Measurements from ENCODE around the gene SSR4. TPM values are rescaled to one million over a fixed set of nuclear protein-coding genes. Genes with fewer than 3 reads are reported as not detected.

The SSR4 gene
- total RNA-seq, 2 experiments from 2014 or later, result 171 to 173 TPM

DNA sequence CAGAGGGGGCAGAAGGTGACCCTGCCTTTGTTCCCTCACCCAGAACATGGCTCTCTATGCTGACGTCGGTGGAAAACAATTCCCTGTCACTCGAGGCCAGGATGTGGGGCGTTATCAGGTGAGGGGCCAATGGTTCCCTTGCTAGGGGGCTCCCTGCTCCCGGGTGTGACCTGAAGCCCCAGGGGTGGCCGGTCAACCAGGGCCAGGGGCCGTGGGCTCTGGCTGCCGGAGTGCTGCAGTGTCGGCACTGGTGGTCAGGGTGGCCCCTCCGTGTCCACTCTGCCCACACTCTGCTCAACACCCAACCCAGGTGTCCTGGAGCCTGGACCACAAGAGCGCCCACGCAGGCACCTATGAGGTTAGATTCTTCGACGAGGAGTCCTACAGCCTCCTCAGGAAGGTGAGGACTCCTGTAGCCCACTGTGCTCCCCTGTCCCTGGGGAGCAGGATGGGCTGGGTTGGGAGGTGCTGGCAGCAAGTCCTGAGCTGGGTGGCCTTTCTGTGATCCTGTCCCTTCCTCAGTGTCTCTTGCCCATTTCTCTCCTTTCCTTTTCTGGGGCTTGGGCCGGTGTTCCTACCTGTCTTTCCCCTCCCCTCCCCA lies 3.0 kb downstream of the SSR4 start:
- Histone ChIP-seq H3K36me3 (ENCODE audit: insufficient read depth, low read length) (peaks cover 24% of the 10 kb centered on the region), H3K27ac (ENCODE audit: low read depth in 1 of 2, low read length in 2 of 2) (no peak overlapping the region), H3K4me3 (ENCODE audit: low read length) (no peak overlapping the region), H3K9me3 (ENCODE audit: control insufficient read depth in 1 of 2, insufficient read depth in 1 of 2, low read length in 2 of 2) (no peaks in the 10 kb centered on the region), H3K27me3 (ENCODE audit: control insufficient read depth in 1 of 2, insufficient read depth in 2 of 2, low read length in 2 of 2) (no peaks in the 10 kb centered on the region), H3K4me1 (ENCODE audit: insufficient read depth, low read length) (peaks cover 34% of the 10 kb centered on the region)
- POLR2A ChIA-PET, result no interaction called here
- Mint-ChIP-seq H3K4me3 (no peak overlapping the region), H3K9me3 (no peaks in the 10 kb centered on the region), H3K27ac (no peak overlapping the region), H3K27me3 (no peaks in the 10 kb centered on the region), H3K36me3 (ENCODE audit: low read depth) (peaks cover 23% of the 10 kb centered on the region), H3K4me1 (ENCODE audit: low read depth) (peaks cover 14% of the 10 kb centered on the region)
- ATAC-seq (ENCODE audit: poor library complexity) (no peak), DNase-seq (no peak)
- CTCF ChIA-PET, result no interaction called here
- intact Hi-C loops (cut with DNase I, micrococcal nuclease), result no loop called here
- TF ChIP-seq, protein P1, sequence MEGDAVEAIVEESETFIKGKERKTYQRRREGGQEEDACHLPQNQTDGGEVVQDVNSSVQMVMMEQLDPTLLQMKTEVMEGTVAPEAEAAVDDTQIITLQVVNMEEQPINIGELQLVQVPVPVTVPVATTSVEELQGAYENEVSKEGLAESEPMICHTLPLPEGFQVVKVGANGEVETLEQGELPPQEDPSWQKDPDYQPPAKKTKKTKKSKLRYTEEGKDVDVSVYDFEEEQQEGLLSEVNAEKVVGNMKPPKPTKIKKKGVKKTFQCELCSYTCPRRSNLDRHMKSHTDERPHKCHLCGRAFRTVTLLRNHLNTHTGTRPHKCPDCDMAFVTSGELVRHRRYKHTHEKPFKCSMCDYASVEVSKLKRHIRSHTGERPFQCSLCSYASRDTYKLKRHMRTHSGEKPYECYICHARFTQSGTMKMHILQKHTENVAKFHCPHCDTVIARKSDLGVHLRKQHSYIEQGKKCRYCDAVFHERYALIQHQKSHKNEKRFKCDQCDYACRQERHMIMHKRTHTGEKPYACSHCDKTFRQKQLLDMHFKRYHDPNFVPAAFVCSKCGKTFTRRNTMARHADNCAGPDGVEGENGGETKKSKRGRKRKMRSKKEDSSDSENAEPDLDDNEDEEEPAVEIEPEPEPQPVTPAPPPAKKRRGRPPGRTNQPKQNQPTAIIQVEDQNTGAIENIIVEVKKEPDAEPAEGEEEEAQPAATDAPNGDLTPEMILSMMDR (IDR thresholded peaks at IDR 0.05), result no peak

DNA sequence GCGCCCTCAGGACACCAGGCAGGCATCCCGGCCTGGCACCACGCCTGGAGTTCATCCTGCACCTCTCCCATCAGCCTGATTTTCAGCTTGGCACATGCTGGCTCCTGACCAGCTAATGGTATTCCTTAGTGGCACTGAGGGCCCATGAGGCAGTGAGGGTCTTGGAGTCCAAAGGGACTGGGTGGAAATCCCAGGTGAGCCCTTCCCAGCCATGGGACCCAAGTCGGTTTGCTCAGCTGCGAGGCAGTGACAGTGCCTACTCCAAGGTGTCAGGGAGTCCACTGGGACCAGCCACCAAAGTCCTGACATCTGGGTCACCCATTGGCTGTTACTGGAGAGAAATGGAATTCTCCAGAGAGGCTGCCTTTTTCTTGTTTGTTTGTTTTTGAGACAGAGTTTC lies 4.9 kb downstream of the SSR4 start:
- H3K27ac ChIP-seq (ENCODE audit: low read depth in 1 of 2, low read length in 2 of 2), result no peak overlapping the region
- H3K27me3 Mint-ChIP-seq, result no peaks in the 10 kb centered on the region
- ATAC-seq (ENCODE audit: poor library complexity) (no peak), DNase-seq (no peak)
- peaks cover 14% of the 10 kb centered on the region for H3K36me3 Mint-ChIP-seq (ENCODE audit: low read depth)
- no peaks in the 10 kb centered on the region for H3K9me3 ChIP-seq (ENCODE audit: control insufficient read depth in 1 of 2, insufficient read depth in 1 of 2, low read length in 2 of 2)
- no peak overlapping the region for H3K4me3 ChIP-seq (ENCODE audit: low read length)
- intact Hi-C loops (cut with DNase I, micrococcal nuclease), result no loop called here
- POLR2A ChIA-PET, result interaction anchor here (0.6 kb wide), 1 partner anchor 63 kb away, joined by 3 read pairs; no protein-coding TSS in a partner anchor
- no peaks in the 10 kb centered on the region for H3K9me3 Mint-ChIP-seq
- peaks cover 20% of the 10 kb centered on the region for H3K4me1 ChIP-seq (ENCODE audit: insufficient read depth, low read length)
- H3K36me3 ChIP-seq (ENCODE audit: insufficient read depth, low read length), result peaks cover 24% of the 10 kb centered on the region
- H3K27ac Mint-ChIP-seq, result no peak overlapping the region
- CTCF ChIA-PET, result no interaction called here
- H3K4me3 Mint-ChIP-seq, result no peak overlapping the region
- TF ChIP-seq, protein P1 (IDR thresholded peaks at IDR 0.05), result no peak
- H3K27me3 ChIP-seq (ENCODE audit: control insufficient read depth in 1 of 2, insufficient read depth in 2 of 2, low read length in 2 of 2), result no peaks in the 10 kb centered on the region
- H3K4me1 Mint-ChIP-seq (ENCODE audit: low read depth), result peaks cover 6% of the 10 kb centered on the region

DNA sequence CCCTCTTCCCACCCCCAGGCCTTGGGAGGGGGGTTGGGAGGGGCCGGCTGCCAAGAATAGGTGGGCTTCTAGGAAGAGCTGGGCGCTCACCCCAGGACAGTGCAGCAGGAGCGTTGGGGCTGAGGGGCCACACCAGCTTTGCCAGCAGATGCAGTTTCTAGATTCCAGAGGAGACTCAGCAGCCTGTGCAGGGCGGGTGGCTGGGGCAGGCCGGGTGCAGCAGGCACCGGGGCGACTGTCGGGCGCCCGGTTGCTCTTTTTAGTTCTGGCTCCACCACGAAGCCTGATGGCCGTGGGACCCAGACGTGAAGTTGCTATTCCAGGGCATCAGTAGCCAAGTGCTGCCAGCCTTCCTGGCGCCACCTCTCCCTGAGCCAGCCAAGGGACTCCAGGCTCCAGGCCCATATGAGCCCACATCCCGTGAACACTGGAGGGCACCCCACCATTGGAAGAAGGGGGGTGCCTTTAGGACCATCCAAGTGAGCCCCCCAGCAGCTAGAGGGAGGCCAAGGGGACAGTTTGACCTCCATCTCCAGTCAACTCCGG lies 5.8 kb downstream of the SSR4 start:
- H3K9me3 ChIP-seq (ENCODE audit: control insufficient read depth in 1 of 2, insufficient read depth in 1 of 2, low read length in 2 of 2), result no peaks in the 10 kb centered on the region
- ChIA-PET POLR2A (interaction anchor here (0.6 kb wide), 1 partner anchor 62 kb away, joined by 3 read pairs; no protein-coding TSS in a partner anchor), CTCF (no interaction called here)

More for the DNA sequence above, 5.8 kb downstream of the SSR4 start:
- Mint-ChIP-seq H3K36me3 (ENCODE audit: low read depth) (peaks cover 12% of the 10 kb centered on the region), H3K4me1 (ENCODE audit: low read depth) (peaks cover 6% of the 10 kb centered on the region), H3K27me3 (no peaks in the 10 kb centered on the region), H3K9me3 (no peaks in the 10 kb centered on the region), H3K27ac (no peak overlapping the region), H3K4me3 (no peak overlapping the region)
- TF ChIP-seq, protein P1 (IDR thresholded peaks at IDR 0.05), result no peak
- Histone ChIP-seq H3K27me3 (ENCODE audit: control insufficient read depth in 1 of 2, insufficient read depth in 2 of 2, low read length in 2 of 2) (no peaks in the 10 kb centered on the region), H3K4me3 (ENCODE audit: low read length) (no peak overlapping the region), H3K36me3 (ENCODE audit: insufficient read depth, low read length) (peaks cover 24% of the 10 kb centered on the region), H3K4me1 (ENCODE audit: insufficient read depth, low read length) (peaks cover 16% of the 10 kb centered on the region), H3K27ac (ENCODE audit: low read depth in 1 of 2, low read length in 2 of 2) (no peak overlapping the region)
- intact Hi-C loops (cut with DNase I, micrococcal nuclease), result loop anchor here in 1 of 2 experiments (10.0 kb wide), 1 partner anchor 55 kb away; no protein-coding TSS in a partner anchor
- ATAC-seq (ENCODE audit: poor library complexity) (no peak), DNase-seq (no peak)
